ENCODE data around the gene RAP2A.

The RAP2A gene

DNA sequence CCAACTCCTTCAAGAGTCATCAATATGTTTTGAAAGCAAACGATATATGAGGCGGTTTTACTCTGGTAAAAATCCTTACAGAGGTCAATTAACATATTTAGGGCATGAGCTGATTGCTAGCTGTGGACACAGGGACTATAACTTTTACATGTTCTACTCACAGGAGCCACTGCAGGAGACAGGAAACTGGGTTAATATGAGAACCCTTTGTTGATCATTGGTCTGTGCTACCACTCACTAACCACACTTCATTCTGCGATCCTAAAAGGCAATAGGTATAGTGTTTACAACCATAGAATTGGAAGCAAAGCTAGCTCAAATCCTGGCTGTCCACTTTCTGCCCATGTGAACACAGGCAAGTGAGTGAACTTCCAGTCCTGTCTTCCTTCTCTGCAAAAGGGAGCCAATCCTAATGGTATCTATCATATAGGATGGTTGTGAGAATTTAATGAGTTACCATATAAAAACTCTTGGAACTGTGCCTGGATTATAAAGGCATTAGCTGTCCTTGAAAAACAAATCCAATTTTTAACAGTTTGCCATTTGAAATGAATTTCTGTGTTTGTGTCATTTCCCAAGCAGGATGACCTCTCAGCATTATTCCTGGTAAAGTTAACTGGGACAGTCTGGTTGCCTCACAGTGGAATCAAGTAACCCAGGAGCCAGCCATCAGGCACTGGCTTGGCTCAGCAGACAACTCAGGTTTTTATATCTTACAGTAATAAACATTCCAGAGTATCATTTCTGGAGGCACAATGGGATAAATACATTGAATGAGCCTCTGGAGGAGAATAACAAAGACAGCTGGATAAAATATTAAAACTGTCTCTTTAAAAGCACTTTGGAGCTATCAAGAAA lies 29.8 kb upstream of the RAP2A start:
- TF ChIP-seq, protein P1, sequence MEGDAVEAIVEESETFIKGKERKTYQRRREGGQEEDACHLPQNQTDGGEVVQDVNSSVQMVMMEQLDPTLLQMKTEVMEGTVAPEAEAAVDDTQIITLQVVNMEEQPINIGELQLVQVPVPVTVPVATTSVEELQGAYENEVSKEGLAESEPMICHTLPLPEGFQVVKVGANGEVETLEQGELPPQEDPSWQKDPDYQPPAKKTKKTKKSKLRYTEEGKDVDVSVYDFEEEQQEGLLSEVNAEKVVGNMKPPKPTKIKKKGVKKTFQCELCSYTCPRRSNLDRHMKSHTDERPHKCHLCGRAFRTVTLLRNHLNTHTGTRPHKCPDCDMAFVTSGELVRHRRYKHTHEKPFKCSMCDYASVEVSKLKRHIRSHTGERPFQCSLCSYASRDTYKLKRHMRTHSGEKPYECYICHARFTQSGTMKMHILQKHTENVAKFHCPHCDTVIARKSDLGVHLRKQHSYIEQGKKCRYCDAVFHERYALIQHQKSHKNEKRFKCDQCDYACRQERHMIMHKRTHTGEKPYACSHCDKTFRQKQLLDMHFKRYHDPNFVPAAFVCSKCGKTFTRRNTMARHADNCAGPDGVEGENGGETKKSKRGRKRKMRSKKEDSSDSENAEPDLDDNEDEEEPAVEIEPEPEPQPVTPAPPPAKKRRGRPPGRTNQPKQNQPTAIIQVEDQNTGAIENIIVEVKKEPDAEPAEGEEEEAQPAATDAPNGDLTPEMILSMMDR (IDR thresholded peaks at IDR 0.05; ENCODE audit: low read depth, low read length): no peak
- no peak overlapping the region for H3K4me3 ChIP-seq (ENCODE audit: low read depth, low read length)

DNA sequence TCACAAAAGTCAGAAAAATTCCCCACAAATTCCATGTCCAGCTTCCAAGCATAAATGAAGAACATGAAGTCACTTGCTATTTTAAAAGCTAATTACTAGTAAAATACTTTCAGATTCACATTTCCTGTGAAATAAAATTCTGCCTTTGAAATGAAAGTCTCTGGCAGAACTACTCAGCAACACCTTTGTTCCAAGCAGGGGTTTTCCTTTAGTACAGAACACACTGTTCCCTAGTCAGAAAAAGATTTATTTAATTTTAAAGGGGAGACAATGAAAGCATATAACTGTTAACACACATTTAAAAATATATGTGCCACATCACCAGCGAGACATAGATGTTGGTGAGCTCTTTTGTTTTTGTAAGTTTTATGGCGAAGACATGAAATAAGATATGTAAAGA lies 26.4 kb upstream of the RAP2A start:
- H3K4me3 ChIP-seq (ENCODE audit: low read depth, low read length): no peak overlapping the region
- TF ChIP-seq, protein P1 (IDR thresholded peaks at IDR 0.05; ENCODE audit: low read depth, low read length): no peak

DNA sequence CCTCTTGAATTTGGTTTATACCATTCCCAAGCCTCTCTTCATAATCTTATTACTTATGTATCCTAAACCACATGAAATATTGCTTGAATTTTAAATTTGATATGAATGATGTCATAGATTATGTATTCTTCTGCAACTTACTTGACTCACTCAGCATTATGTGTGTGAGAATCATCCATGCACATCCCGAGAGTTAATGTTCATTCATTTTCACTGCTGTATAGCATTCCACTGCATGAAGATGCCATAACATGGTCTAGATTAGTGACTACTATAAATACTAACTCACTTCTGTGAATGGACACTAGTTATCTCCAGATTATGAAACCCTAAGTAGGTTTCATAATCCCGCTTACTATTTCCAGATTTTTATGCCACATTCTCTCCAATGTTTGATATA lies 25.0 kb upstream of the RAP2A start:
- TF ChIP-seq, protein P1 (IDR thresholded peaks at IDR 0.05; ENCODE audit: low read depth, low read length): no peak

DNA sequence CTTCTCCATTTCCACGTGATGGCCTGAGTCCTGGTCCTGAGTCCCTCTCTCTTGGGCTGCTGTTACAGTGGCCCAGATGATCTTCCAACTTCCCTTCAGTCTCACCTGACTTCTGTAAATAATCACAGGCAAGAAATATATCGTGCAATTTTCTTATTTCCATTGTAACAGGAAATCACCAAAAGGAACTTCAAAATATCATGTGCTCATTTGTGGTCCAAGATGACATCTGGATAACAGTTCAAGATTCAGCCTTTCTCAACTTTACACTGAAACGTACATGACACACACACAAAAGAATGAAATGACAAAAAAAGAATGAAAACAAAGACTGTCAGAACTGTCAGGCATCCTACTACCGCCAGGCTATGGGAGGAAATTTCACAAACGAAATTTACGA lies 22.0 kb upstream of the RAP2A start:
- TF ChIP-seq, protein P1 (IDR thresholded peaks at IDR 0.05; ENCODE audit: low read depth, low read length): no peak
- H3K4me3 ChIP-seq (ENCODE audit: low read depth, low read length): no peak overlapping the region

More for the DNA sequence above, 25.0 kb upstream of the RAP2A start:
- H3K4me3 ChIP-seq (ENCODE audit: low read depth, low read length): no peak overlapping the region

DNA sequence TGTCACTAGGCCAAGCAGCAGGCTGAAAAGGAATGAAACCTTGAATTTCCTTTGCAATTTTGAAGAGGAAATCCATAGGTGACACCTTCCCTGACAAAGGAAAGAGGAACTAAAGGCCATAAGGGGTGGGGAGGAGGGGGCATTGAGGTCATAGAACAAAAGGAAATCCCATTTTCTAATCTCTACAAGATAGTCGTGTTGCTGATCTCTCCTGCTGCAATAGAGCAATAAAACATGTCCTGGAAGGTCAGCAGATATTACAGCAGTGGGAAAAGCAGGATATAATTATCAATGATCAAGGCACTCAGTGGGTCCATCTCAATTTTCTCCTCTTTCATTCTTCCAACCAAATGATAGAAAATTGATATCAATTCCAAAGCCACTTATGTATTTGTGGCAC lies 20.3 kb upstream of the RAP2A start:
- no peak overlapping the region for H3K4me3 ChIP-seq (ENCODE audit: low read depth, low read length)
- TF ChIP-seq, protein P1 (IDR thresholded peaks at IDR 0.05; ENCODE audit: low read depth, low read length): no peak

DNA sequence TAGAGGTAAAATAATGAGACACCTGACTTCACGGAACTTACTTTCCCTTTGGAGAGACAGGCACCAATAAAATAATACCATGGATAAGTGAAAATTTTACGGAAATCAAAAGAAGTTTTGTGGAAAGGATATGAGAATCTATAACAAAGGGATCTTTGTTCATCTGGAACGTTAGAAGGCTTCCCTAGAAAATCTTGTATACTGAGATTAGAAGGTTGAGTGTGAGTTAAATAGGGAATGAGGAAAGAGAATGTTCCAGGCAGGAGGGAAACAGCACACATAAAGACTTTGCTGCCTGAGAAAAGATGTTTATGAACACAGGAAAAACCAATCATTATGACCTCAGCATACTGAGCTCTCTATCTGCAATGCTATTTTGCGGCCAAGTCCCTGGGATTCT lies 19.6 kb upstream of the RAP2A start:
- no peak overlapping the region for H3K4me3 ChIP-seq (ENCODE audit: low read depth, low read length)
- TF ChIP-seq, protein P1 (IDR thresholded peaks at IDR 0.05; ENCODE audit: low read depth, low read length): no peak

DNA sequence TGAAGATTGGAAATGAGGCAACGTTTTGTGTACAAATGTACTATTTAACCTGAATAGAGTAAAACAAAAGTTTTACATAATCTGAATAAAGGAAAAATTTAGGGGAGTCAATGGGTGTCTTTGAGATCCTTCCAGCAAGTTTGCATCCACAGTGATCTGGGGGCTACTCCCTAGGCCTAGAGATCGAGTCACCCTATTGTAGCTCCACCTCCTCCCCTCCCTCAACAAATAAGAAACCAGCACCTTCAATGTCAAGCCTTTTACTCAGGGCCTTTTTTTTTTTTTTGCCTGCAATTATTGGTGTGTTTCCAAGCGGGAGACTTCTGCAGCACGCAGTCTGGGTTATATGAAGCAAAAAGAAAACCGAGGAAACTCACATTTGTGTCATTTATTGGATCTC lies 16.3 kb upstream of the RAP2A start:
- TF ChIP-seq, protein P1 (IDR thresholded peaks at IDR 0.05; ENCODE audit: low read depth, low read length): no peak
- no peak overlapping the region for H3K4me3 ChIP-seq (ENCODE audit: low read depth, low read length)

Data from WI38 (cell line).